ENCODE data around the gene GALNT10.

GALNT10 gene

DNA sequence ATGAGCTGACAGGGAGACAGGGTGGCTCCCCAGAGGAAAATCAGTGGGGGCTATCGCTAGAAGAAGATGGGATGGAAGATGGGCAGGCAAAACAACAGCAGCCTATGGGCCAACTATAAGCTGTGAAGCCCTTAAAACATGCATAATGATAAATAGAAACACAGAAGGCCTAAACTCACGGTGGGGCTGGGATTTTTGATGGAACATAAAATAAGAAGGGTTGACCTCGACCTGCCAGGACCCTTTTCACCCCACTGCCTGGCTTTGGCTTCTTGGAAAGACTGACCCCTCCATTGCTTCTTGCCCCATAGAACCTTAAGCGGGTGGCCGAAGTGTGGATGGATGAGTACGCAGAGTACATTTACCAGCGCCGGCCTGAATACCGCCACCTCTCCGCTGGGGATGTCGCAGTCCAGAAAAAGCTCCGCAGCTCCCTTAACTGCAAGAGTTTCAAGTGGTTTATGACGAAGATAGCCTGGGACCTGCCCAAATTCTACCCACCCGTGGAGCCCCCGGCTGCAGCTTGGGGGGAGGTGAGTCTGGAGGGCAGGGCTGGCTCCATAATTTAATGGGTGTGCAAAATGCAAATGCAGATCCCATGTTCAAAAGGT is 218.8 kb downstream of the GALNT10 start:
- H3K27me3 Mint-ChIP-seq (ENCODE audit: low read depth): peaks cover 13% of the 10 kb centered on the region
- TF ChIP-seq, protein P1, sequence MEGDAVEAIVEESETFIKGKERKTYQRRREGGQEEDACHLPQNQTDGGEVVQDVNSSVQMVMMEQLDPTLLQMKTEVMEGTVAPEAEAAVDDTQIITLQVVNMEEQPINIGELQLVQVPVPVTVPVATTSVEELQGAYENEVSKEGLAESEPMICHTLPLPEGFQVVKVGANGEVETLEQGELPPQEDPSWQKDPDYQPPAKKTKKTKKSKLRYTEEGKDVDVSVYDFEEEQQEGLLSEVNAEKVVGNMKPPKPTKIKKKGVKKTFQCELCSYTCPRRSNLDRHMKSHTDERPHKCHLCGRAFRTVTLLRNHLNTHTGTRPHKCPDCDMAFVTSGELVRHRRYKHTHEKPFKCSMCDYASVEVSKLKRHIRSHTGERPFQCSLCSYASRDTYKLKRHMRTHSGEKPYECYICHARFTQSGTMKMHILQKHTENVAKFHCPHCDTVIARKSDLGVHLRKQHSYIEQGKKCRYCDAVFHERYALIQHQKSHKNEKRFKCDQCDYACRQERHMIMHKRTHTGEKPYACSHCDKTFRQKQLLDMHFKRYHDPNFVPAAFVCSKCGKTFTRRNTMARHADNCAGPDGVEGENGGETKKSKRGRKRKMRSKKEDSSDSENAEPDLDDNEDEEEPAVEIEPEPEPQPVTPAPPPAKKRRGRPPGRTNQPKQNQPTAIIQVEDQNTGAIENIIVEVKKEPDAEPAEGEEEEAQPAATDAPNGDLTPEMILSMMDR (IDR thresholded peaks at IDR 0.05; ENCODE audit: unreplicated experiment in 3 of 3): no peak
- no peak overlapping the region for H3K27ac Mint-ChIP-seq
- H3K4me3 Mint-ChIP-seq: no peak overlapping the region
- no peaks in the 10 kb centered on the region for H3K9me3 Mint-ChIP-seq
- peaks cover 19% of the 10 kb centered on the region for H3K36me3 Mint-ChIP-seq (ENCODE audit: low read depth)
- H3K4me1 Mint-ChIP-seq: peaks cover 4% of the 10 kb centered on the region

DNA sequence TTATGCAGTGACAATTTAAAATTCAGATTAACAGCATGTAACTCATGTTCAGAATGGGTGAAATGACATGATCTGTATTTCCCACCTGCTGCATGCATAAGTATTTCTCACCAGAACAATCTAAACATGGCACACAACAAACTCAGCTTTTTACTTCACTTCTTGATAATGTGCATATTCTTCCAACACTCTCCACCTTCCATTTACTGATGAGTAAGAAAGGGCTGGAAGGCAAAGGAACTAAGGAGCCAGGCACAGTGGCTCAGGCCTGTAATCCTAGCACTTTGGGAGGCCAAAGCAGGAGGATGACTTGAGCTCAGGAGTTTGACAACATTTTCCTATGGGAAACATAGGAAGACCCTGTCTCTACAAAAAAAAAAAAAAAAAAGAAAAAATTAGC is 219.5 kb downstream of the GALNT10 start:
- H3K27ac Mint-ChIP-seq: no peak overlapping the region
- TF ChIP-seq, protein P1 (IDR thresholded peaks at IDR 0.05; ENCODE audit: unreplicated experiment in 3 of 3): no peak
- no peak overlapping the region for H3K4me3 Mint-ChIP-seq
- H3K4me1 Mint-ChIP-seq: no peaks in the 10 kb centered on the region
- peaks cover 13% of the 10 kb centered on the region for H3K27me3 Mint-ChIP-seq (ENCODE audit: low read depth)
- no peaks in the 10 kb centered on the region for H3K9me3 Mint-ChIP-seq
- H3K36me3 Mint-ChIP-seq (ENCODE audit: low read depth): peaks cover 21% of the 10 kb centered on the region

DNA sequence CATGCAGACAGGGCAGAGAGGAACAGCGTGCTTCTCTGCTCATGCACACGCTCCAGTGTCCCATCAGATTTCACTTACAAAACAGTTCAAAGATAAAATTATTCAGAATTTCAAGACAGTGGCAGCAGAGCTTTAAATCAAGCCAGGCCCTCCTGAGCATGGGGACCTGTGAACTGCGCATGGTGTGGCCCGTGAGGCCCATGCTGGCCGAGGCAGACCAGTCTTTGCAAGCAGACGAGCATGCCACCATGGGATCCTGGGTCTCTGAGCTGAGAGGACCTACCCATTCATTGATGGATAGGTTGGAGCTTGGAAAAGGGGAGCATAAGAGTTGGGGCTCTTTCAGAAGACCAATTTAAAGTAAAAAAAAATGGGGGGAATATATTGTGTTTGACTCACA is 220.3 kb downstream of the GALNT10 start:
- no peaks in the 10 kb centered on the region for H3K4me1 Mint-ChIP-seq
- TF ChIP-seq, protein P1 (IDR thresholded peaks at IDR 0.05; ENCODE audit: unreplicated experiment in 3 of 3): no peak
- no peak overlapping the region for H3K4me3 Mint-ChIP-seq
- H3K36me3 Mint-ChIP-seq (ENCODE audit: low read depth): peaks cover 21% of the 10 kb centered on the region
- peaks cover 8% of the 10 kb centered on the region for H3K27me3 Mint-ChIP-seq (ENCODE audit: low read depth)
- no peaks in the 10 kb centered on the region for H3K9me3 Mint-ChIP-seq
- no peak overlapping the region for H3K27ac Mint-ChIP-seq

DNA sequence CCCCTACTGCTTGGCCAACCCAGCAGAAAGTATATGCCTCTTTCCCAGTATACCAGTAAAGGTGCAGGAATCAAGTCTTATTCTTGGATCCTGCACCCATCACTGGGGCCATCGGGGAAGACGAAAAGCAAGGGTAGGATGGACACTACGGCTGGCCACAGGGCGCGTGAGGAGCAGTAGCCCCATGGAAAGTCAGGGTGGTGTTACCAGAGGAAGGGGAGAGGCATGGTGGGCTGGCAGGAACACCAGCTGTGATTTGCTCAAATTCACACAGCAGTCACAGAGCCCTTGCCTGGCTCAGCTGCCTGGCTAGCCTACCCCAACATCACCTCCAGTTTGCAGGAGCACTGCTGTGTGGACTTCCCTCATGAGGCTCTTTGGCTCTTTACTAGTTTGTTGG is 220.8 kb downstream of the GALNT10 start:
- Mint-ChIP-seq H3K27ac (no peak overlapping the region), H3K4me3 (no peak overlapping the region), H3K4me1 (no peaks in the 10 kb centered on the region), H3K36me3 (ENCODE audit: low read depth) (peaks cover 21% of the 10 kb centered on the region), H3K9me3 (no peaks in the 10 kb centered on the region), H3K27me3 (ENCODE audit: low read depth) (peaks cover 8% of the 10 kb centered on the region)
- TF ChIP-seq, protein P1 (IDR thresholded peaks at IDR 0.05; ENCODE audit: unreplicated experiment in 3 of 3): no peak

DNA sequence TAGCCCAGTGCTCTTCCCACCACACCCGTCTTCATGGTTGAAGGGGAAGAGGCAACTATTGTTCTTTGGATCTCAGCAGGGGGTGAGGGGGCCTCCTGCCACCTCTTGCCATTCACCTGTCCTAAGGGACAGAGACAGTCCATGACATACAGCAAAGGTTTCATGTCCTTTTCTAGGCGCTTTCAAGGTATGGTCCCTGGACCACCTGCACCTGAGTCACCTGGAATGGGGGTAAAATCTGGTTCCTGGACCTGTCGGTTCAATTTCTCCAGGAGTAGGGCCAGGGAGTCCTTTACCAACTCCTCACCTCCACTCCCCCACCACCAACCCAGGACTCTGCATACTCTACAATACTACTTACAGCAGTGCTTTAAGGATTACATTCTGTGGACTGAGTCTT is 221.8 kb downstream of the GALNT10 start:
- H3K36me3 Mint-ChIP-seq (ENCODE audit: low read depth): peaks cover 21% of the 10 kb centered on the region
- TF ChIP-seq, protein P1 (IDR thresholded peaks at IDR 0.05; ENCODE audit: unreplicated experiment in 3 of 3): no peak
- no peak overlapping the region for H3K4me3 Mint-ChIP-seq
- no peak overlapping the region for H3K27ac Mint-ChIP-seq
- no peaks in the 10 kb centered on the region for H3K9me3 Mint-ChIP-seq
- peaks cover 8% of the 10 kb centered on the region for H3K27me3 Mint-ChIP-seq (ENCODE audit: low read depth)
- H3K4me1 Mint-ChIP-seq: no peaks in the 10 kb centered on the region

DNA sequence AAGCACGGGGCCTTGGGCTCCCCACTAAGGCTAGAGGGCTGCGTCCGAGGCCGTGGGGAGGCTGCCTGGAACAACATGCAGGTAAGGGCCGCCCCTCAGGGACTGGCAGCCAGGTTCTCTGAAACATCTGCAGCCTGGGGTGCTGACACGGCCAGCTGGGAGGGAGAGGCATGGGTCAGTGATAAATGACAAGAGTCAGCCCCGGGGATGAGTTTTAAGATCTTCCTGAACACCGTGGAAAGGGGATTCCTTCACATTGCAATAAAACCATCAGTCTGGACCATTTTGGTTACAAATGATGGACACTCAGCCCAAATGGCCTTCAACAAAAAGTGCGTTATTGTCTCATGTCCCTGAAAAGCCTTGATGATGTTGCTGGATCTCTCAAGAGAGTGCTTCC is 222.4 kb downstream of the GALNT10 start:
- Mint-ChIP-seq H3K27ac (no peak overlapping the region), H3K4me1 (no peaks in the 10 kb centered on the region), H3K36me3 (ENCODE audit: low read depth) (peaks cover 21% of the 10 kb centered on the region), H3K9me3 (no peaks in the 10 kb centered on the region), H3K4me3 (no peak overlapping the region), H3K27me3 (ENCODE audit: low read depth) (peaks cover 3% of the 10 kb centered on the region)
- TF ChIP-seq, protein P1 (IDR thresholded peaks at IDR 0.05; ENCODE audit: unreplicated experiment in 3 of 3): no peak
